PC-3 (cell line): ENCODE data around the gene ITGA7.

ENCODE experiments used
- CTCF ChIP-seq: fragments of 300-600 bp; sonication (generic); conservative IDR thresholded peaks from 2 replicates; pipeline ENCODE4 v1.5.1; 2017; ENCODE audit warnings: antibody characterized with exemption, low read depth, mild to moderate bottlenecking, low read length
- EZH2 ChIP-seq: fragments of 300-600 bp; sonication (generic); IDR thresholded peaks from one replicate; pipeline ENCODE4 v1.6.1; 2017; ENCODE audit warnings: antibody characterized with exemption, mild to moderate bottlenecking, low read length; ENCODE audit not compliant: unreplicated experiment
- EZH2phosphoT487 ChIP-seq: fragments of 300-600 bp; sonication (generic); IDR thresholded peaks from 2 replicates; pipeline ENCODE4 v1.6.1; 2018; ENCODE audit warnings: mild to moderate bottlenecking, antibody characterized with exemption, low read length, borderline replicate concordance

GRCh38 chr12:55676707-55677106 lies 31.0 kb downstream of the ITGA7 start:
- no peak for TF ChIP-seq CTCF
- TF ChIP-seq EZH2phosphoT487 = no peak
- no peak for TF ChIP-seq EZH2
